ENCODE results near the gene MYZAP.
A peak's percentile ranks its signal among the peaks of the same experiment; 100 is the strongest.

The MYZAP gene

GRCh38 chr15:57591822-57592367 is at the start of gene MYZAP:
TSS of gene MYZAP (plus strand) at chr15:57591904. CDS start at chr15:57592035, 131 bp downstream.
- DNase-seq = peak; percentile 14

- no peak for DNase-seq
These were observed 49.2 kb upstream of the MYZAP start for GRCh38 chr15:57542505-57542817.

- DNase-seq = no peak
These were observed 46.7 kb upstream of the MYZAP start for GRCh38 chr15:57544848-57545480.

- no peak for DNase-seq
These were observed 45.7 kb upstream of the MYZAP start for GRCh38 chr15:57545995-57546394.

- DNase-seq = no peak
These were observed 44.4 kb upstream of the MYZAP start for GRCh38 chr15:57547243-57547755.

- no peak for DNase-seq
These were observed 43.4 kb upstream of the MYZAP start for GRCh38 chr15:57548351-57548750.

- no peak for DNase-seq
These were observed 42.9 kb upstream of the MYZAP start for GRCh38 chr15:57548835-57549234.

GRCh38 chr15:57549935-57550334 is 41.8 kb upstream of the MYZAP start:
- no peak for DNase-seq

GRCh38 chr15:57550640-57551039 is 41.1 kb upstream of the MYZAP start:
- DNase-seq = no peak

- DNase-seq = no peak
These were observed 39.7 kb upstream of the MYZAP start for GRCh38 chr15:57551715-57552677.

GRCh38 chr15:57552678-57553334 is 38.9 kb upstream of the MYZAP start:
- no peak for DNase-seq

- no peak for DNase-seq
These were observed 38.2 kb upstream of the MYZAP start for GRCh38 chr15:57553526-57553925.

GRCh38 chr15:57554063-57554811 is 37.5 kb upstream of the MYZAP start:
- no peak for DNase-seq

GRCh38 chr15:57554812-57555179 is 36.9 kb upstream of the MYZAP start:
- DNase-seq = no peak

GRCh38 chr15:57555270-57555669 is 36.4 kb upstream of the MYZAP start:
- DNase-seq = no peak

GRCh38 chr15:57556040-57556439 is 35.7 kb upstream of the MYZAP start:
- DNase-seq = no peak

GRCh38 chr15:57557267-57557666 is 34.4 kb upstream of the MYZAP start:
- DNase-seq = no peak

- DNase-seq = no peak
These were observed 33.9 kb upstream of the MYZAP start for GRCh38 chr15:57557810-57558209.

- DNase-seq = peak; percentile 64
These were observed 31.8 kb upstream of the MYZAP start for GRCh38 chr15:57559875-57560274.

GRCh38 chr15:57561041-57561711 is 30.5 kb upstream of the MYZAP start:
- DNase-seq = peak; percentile 77

GRCh38 chr15:57562196-57562769 is 29.4 kb upstream of the MYZAP start:
- DNase-seq = no peak

- DNase-seq = peak; percentile 7
These were observed 28.3 kb upstream of the MYZAP start for GRCh38 chr15:57563416-57563815.

Measured in CD4-positive, alpha-beta T cell treated with Interleukin-4 for 4 hours (primary cell).